GM13977 (cell line): ENCODE measurements around the gene OR52H1.
"Not testable (repeated sequence)": the region's sequence is repeated elsewhere in the genome, so short reads cannot be mapped to it uniquely, and the experiment has no call there.

Experiments
- DNase-seq: peaks from one replicate; pipeline ENCODE4 v3.0.0; 2012; ENCODE audit warnings: low spot score
- CTCF ChIP-seq: IDR thresholded peaks from 2 replicates; pipeline ENCODE4 v1.5.1; 2012; ENCODE audit warnings: mild to moderate bottlenecking, control low read depth; ENCODE audit not compliant: insufficient read depth; ENCODE audit errors: extremely low read depth, missing control alignments
- in situ Hi-C: fragments of 300-500 bp; cut with MboI; formaldehyde crosslinking; loops from one replicate; pipeline ENCODE4 v1.12.0; 2022; ENCODE audit warnings: low sequenced_read_pairs, low pct_unique_long_range_greater_than_20kb, mixed read lengths, inconsistent platforms; ENCODE audit not compliant: unreplicated experiment

The OR52H1 gene

GRCh38 chr11:5548440-5548839 lies at the start of gene OR52H1:
Gene OR52H1, minus strand, starts transcription at chr11:5548540. Its CDS starts 3,035 bp downstream, at chr11:5545505.
- in situ Hi-C loops, result no loop called here
- DNase-seq, result no peak
- no peak for TF ChIP-seq CTCF

- in situ Hi-C loops, result no loop called here
- no peak for TF ChIP-seq CTCF
- DNase-seq, result no peak
These were observed 49.6 kb upstream of the OR52H1 start for GRCh38 chr11:5597953-5598352.

- peak; percentile 24 for DNase-seq
- TF ChIP-seq CTCF, result no peak
- in situ Hi-C loops, result no loop called here
These were observed 48.4 kb upstream of the OR52H1 start, which contains the start of gene TRIM6 for GRCh38 chr11:5596607-5597201. Gene TRIM6, plus strand, starts transcription at chr11:5596637. Its CDS starts 261 bp downstream, at chr11:5596898.

- TF ChIP-seq CTCF, result no peak
- in situ Hi-C loops, result no loop called here
- DNase-seq, result no peak
These were observed 44.8 kb upstream of the OR52H1 start for GRCh38 chr11:5593146-5593545.

- in situ Hi-C loops, result no loop called here
- no peak for TF ChIP-seq CTCF
- no peak for DNase-seq
These were observed 44.3 kb upstream of the OR52H1 start for GRCh38 chr11:5592615-5593014.

GRCh38 chr11:5591613-5592012 lies 43.3 kb upstream of the OR52H1 start:
- in situ Hi-C loops, result no loop called here
- no peak for TF ChIP-seq CTCF
- DNase-seq, result no peak

- in situ Hi-C loops, DNase-seq: not testable (repeated sequence)
These were observed 41.6 kb upstream of the OR52H1 start for GRCh38 chr11:5589906-5590305.

- in situ Hi-C loops, DNase-seq: not testable (repeated sequence)
These were observed 36.1 kb upstream of the OR52H1 start for GRCh38 chr11:5584458-5584857.
